ENCODE results near the gene NFIC.
"Not testable (repeated sequence)": the region's sequence is repeated elsewhere in the genome, so short reads cannot be mapped to it uniquely, and the experiment has no call there.

The NFIC gene

DNA sequence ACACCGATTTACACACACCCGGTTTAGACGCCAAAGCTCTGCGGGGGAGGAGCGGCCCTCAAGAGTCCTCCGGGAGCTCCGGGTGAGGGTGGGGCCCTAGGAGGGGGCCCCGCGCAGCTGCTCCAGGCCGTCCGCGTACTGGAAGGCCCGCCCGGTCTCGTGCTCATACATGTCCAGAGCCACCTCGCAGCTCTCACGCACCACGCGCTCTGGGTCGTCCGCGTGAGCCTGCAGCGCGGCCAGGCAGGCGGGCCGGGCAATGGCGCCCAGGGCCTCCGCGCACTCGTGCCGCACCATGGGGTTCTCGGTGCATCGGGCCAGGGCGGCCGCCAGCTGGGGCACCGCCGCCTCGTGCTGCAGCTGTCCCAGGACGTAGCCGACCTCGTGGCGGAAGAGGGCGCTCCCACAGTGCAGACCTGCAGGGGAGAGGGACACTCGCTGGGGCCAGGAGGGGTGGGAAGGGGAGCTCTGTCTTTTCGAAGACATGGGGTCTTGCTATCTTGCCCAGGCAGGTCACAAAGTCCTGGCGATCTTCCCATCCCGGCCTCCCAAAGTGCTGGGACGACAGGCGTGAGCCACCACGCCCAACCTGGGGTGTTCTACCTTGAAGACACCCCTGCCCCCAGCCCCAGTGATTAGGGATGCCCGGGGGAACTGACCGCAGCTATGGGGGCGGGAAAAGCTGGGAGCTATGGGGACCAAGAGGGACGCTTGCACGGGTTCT, 125.2 kb downstream of the NFIC start:
- no peak for DNase-seq (ENCODE audit: low spot score)

DNA sequence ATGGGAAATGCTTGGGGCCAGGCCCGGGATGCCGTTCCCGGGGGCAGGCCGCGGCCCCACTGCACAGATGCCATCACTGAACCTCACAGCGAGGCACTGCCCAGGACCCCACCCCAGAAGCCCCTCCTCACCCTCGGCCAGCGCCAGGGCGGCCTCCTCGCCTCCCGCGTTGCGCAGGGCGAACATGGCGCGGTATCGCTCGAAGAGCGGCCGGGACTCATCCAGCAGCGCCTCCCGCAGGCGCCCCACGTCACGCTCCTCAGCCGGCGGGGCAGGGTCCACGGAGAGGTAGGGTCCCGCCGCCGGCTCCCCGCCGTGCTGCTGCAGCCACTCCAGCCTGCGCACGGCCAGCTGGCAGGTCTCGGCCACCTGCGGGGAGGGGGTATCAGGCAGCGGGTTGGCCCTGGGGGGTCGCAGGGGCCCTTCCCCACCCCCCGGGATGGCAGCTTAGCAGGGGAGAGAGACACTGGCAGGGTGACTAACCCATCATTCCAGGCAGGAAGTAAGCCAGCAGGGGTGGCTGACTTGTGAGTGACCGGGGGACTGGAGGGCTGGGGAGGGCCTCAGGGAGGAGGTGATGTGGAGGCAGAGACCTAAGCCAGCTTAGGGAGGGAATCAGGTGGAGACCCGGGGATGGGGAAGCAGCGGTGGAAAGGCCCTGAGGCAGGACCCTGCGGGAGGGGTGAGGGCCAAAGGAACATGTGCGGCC, 125.9 kb downstream of the NFIC start:
- DNase-seq (ENCODE audit: low spot score): no peak

DNA sequence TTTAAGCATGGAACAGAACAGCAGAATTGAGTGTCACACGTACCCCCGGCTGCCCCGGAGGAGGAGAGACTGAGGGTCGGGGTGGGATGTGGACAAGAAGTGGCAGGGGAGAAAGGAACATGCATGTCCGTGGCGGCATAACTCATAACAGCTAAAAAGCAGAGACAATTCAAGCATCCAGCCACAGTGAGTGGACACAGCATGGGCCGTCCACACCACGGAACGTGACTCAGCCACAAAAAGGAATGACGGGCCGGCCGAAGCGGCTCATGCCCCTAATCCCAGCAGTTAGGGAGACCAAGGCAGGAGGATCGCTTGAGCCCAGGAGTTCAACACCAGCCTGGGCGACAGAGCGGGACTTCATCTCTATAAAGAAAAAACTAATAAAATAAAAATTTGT, 126.5 kb downstream of the NFIC start:
- no peak for DNase-seq (ENCODE audit: low spot score)

DNA sequence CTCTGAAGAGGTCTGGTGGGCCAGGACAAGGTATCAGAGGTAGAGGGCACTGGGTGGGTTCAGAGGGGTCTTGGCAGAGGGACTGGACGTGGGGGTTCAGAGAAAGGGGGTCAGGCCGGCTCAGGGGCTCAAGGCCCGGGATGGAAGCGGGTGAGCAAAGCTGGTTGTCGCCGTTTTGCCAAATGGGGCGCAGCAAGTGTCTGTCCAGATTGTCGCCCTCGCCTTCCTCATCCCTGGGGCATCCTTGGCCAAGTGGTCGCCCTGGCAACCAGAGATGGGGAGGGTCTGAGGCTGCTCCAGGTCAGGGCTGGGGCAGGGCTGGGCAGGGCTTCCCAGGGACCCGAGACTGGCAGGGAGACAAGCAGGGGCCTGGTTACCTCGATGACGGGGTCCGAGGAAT, 127.3 kb downstream of the NFIC start:
- DNase-seq (ENCODE audit: low spot score): no peak

DNA sequence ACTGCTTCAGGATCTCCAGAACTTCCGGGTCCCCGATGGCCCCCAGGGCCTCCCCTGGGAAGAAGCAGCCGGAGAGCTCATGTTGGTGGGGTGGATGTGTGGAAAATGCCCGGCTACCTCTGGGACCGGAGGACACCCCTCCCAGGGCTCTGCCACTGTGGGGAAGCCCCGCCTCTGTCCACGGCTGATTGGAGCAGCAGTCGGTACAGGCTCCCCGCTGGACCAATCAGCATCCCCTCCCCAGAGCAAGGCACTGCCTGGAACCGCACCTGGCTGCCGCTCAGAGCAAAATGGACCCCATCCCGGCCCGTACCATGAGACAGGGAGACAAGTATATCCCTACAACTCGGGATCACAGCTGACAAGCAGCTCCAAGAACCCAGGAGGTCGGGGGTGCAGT, 127.7 kb downstream of the NFIC start:
- DNase-seq (ENCODE audit: low spot score): peak; percentile 82

DNA sequence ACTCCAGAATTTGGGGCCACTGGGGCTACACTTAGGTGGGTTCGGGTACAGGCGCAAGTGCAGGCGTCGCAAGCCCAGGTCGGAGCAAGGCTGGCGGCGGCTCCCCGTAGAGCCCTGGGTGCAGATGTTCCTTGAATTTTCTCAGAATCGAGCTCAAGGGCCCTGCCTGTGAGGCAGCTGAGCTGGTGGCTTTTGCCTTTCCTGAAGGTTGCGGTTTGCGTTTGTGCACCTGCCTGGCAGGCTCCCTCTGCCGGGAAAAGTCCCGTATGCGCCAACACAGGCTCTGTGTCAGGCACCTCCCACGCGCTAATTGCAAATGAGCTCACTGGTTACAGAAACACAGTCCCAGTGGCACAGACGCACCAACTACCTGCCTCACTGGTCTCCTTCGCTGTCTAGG, 128.2 kb downstream of the NFIC start:
- no peak for DNase-seq (ENCODE audit: low spot score)

DNA sequence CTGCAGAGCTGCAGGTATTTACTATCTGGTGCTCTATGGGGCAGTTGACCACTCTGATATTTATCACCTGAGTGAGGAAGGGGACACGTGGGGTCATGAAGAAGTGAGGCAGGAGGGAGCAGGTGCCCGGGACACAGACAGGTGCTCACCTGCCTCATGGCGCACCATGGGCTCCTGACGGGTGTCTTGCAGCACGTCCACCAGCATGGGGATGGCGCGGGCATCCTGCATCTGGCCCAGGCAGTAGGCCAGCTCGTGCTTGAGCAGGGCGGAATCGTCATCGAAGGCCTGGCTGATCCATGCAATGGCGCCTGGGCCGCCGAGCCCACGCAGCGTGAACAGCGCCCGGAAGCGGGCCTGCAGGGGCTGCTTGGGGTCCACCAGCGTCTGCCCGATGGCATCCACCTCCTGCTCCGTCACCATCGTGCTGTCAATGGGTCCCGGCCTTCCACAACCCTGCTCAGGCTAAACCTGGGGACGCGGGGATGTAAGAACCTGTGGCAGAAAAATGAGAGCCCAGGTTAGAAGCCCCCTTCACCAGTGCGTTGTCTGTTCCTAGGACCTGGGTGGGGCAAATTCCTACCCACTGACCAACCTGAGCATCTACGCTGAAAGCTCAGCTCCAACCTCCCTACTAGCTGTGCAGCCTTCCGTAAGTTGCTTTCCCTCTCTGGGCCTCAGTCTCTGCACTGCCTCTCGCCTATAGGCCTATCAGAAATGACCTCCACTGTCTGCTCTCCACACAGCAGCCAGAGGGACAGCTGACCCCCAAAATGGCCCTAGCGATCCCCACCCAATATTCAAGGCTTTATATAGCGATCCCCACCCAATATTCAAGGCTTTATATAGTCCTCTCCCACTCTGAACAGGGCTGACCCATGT, 130.2 kb downstream of the NFIC start:
- DNase-seq (ENCODE audit: low spot score): no peak

DNA sequence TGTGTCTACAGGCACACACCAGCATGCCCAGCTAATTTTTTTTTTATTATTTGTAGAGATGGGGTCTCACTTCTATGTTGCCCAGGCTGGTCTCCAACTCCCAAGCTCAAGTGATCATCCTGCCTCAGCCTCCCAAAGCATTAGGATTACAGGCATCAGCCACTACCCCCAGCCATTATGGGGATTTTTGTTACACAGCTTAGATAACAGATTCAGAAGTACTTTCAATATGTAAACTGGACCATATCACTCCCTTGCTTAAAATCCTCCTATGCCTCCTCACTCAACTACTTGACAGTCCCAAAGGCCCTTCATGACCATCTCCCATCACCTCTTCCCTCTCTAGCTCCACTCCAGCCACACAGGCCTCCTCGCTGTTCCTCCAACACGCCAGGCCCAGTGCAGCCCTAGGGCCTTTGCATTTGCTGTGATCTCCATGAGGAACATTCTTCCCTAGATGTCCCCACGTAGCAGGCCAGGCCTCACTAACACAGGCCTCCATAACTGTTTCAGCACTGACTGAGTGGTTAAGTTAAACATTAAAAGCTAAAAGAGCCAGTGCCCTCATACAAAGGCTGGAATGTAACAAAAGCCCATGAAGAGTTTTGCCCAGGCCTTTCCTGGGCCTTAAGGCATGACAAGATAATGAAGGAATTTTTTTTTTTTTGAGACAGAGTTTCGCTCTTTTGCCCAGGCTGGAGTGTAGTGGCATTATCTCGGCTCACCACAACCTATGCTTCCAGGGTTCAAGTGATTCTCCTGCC, 131.6 kb downstream of the NFIC start:
- DNase-seq (ENCODE audit: low spot score): no peak

DNA sequence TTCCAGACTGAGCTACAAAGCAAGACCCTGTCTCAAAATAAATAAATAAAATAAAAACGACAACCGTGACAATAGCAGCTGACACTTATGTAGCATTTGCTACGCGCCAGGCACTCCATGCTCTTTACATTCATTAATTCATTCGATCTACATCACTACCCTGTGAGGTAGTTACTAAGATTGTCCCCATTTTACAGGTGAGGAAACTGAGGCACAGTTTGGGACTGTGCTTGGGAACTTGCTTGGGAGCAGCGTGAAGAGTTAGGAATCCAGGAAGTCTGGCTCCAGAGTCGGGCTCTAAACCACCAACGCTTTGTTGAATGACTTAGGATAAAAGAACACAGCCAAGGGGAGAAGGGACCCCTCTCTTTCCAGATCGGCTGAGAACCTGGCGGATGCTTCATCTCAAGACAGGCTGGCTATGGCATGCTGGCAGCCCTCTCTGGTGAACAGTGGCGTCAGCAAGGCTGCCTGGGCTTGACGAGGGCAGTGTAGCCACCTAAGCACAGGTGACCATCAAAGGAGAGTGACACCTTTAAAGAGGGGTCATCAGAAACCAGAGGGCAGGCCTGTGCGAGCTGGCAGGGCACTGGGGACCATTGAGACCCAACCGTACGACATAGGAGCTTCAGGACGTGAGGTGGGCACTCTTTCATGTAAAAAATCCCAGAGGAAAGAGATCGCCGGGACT, 133.5 kb downstream of the NFIC start:
- DNase-seq (ENCODE audit: low spot score): no peak

DNA sequence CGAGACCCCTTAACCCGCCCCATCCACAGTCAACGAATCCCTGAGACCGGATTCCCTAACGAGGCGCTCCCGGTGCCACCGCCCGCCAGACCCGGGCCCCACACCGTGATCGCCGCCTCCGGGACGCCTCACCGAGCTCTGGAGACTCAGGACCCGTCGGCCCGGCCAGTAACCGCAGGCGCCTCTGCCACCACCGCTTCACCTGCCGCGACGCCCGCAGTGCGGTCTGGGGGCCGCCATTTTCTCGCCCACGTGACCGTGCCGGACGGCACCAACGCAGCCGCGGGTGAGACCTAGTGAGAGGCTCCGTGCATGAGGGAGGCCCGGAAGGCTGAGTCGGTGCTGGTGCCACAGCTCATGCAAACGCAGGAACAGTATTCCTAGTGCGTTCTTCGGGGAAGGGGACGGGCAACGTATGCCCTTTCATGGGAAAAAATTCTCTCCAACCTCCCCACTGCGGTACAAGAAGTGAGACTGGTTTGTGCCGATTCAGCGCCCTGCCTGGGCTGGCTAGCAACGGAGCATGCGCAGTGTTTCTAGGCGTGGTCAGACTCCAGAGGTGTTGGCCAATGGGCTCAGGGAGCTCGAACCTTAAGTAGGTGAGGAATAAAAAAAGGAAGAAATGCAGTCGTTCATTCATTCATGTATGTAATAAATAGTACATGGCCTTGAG, 134.2 kb downstream of the NFIC start, which contains the start of gene DOHH:
Gene DOHH, minus strand, starts transcription at position 246 of the 673 bp plus-strand sequence. CDS start 3,860 bp downstream, outside the sequence.
- peak; percentile 99 for DNase-seq (ENCODE audit: low spot score)

DNA sequence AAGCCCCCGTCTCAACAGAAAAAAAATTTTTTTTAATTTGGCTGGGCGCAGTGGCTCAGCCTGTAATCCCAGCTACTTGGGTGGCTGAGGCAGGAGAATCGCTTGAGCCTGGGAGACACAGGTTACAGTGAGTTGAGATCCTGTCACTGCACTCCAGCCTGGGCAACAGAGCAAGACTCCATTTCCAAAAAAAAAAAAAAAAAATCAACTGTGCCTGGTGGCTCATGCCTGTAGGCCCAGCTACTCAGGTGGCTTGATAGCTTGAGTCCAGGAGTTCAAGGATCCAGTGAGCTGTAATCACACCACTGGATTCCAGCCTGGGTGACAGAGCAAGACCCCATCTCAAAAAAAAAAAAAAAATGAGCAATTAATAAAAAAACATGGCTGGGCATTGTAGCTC, 135.4 kb downstream of the NFIC start:
- DNase-seq (ENCODE audit: low spot score): no peak

DNA sequence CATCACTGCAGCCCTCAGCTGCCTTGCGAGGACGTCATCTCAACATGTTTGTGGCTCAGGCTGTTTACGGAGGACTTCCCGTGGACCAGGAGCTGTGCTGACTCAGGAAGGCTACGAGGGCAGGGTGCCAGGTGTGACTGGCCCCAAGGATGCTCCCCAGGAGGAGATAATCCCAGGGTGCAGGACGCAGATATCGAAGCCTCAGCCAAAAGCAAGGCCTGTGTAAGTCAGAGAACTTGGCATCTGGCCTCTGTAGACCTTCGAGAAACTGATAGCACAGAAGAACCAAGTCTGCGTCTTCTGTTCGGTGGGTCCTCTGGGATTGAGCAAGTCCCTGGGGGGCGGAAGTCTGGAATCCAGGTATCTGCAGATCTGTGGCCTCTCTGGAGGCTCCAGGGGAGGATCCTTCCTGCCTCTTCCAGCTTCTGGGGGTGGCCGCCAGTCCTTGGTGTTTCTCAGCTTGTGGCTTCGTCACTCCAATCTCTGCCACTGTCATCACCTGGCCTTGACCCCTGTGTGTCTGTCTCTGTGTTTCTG, 136.7 kb downstream of the NFIC start:
- DNase-seq (ENCODE audit: low spot score): no peak

DNA sequence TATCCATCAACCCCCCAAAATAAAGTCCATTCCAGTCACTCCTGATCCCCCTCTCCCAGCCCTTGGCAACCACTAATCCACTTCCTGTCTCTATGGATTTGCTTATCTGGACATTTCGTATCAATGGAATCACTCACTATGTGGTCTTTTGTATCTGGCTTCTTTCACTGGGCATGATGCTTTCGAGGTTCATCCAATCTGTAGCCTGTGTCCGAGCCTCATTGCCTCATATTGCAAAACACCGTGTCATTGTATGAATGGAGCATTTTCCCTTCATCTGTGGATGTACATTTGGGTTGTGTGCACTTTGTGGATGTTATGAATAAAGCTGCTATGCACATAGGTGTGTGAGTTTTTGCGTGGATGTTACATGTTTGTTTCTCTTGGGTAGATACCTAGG, 138.4 kb downstream of the NFIC start:
- DNase-seq (ENCODE audit: low spot score): no peak

DNA sequence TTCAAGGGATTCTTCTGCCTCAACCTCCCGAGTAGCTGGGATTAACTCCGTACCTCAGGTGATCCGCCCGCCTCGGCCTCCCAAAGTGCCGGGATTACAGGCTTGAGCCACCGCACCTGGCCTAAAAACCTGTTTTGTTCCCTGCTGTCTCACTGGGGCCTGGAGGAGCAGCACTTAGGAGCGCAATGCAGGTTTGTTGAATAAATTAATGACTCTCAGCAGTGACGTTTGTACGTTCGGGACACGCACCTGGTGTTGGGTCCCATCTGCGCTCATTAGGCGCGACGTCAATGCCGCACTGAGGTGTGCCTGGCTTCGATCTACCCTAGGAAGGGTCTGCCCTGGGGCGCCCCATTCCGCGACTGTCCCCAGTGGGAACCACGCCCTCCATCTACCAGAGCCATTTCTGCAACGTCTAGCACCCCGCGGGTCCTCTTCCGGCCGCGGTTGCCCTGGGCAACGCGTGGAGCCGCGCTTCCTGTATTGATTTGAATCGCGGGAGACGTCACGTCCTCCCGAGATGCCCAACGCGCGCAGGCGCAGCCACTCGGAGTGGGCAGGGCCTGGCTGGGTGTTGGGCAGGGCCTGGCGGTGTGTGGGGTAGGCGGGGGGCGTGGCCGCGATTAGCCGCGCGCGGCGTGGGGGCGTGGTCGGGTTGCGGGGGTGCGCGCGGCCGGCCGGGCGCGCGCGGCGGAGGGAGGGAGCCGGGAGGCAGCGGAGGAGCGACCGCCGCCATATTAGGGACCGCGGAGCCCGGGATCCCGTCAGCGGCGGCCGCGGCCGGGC, 139.4 kb downstream of the NFIC start, which contains the start of gene FZR1:
Gene FZR1, plus strand, starts transcription at position 714 of the 786 bp plus-strand sequence. CDS start 16,679 bp downstream, outside the sequence.
- DNase-seq (ENCODE audit: low spot score): peak; percentile 100

DNA sequence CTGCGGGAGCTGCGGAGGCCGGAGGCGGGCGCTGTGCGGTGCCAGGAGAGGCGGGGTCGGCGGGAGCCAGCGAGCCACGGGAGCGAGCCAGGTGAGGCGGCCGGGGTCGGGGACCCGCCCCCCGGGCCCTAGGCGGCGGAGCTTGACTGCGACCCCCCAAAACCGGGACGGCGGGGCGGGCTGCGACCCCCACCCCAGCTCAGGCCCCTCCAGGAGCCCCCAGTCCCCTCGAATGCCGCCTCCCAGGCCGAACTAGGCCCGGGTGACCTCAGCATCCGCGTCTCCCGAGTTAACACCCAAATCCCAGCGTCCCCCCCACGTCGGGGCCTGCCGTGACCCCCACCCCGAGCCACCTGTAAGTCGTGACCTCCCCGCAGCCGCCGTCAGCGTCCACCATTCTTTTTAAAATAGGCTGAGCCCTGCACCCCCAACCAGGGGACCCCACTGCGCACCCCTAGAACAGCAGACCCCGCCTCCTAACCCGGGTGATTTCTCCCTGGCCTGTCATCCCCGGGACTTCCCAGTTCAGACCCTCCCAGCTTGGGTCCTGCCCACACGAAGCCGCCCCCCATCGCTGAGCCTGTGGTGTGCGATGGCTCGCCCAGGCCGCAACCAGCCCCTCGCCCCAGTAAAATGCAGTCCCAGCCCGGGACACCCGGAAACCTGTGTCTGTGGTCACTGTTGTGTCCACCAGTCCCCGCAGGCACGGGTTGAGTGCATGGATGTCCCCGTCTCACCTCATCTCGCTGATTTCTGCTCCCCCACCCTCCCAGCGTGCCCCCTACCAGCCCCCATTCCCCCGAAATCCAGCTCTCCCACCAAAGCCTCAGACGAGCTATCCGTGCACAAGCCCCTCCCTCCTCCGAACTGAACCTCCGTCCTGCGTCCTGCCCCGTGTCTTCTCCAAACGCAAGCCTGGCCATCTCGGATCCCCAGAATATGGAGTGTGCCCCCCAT, 140.3 kb downstream of the NFIC start:
- DNase-seq (ENCODE audit: low spot score): peak; percentile 24

DNA sequence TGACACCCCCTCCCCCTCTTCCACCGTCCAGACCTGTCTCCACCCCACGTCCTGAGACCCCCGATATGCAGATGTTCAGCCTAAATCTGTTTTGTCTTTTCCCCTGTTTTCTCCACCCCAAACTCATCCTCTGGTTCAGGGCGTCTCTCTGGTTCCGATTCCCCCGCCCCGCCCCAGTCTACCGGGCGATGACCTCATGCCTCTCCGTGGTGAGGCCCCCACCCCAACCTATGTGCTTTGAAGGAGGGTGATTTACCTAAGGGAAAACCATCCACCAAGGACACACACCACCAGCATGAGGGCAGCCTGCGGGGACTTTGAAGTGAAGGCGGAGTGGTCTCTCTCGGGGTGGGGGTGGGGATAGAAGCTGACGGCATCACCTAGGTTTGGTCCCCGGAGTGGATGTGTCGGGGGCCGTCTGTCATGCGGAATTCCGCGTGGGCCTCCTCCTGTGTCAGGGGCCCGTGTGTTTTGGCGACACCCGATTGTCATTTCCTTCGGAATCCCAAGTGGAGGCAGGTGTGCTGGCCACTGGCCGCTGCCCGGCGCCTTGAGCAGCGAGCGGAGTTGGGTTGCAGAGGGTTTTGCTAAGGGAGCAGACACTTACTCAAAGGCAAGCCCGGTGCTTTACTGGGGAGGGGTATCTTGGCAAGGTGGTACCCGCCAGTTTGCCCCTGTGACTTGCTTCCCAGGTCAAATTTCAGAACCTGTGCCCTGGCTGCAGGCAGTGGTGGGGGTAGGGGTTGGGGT, 141.2 kb downstream of the NFIC start:
- peak; percentile 21 for DNase-seq (ENCODE audit: low spot score)

DNA sequence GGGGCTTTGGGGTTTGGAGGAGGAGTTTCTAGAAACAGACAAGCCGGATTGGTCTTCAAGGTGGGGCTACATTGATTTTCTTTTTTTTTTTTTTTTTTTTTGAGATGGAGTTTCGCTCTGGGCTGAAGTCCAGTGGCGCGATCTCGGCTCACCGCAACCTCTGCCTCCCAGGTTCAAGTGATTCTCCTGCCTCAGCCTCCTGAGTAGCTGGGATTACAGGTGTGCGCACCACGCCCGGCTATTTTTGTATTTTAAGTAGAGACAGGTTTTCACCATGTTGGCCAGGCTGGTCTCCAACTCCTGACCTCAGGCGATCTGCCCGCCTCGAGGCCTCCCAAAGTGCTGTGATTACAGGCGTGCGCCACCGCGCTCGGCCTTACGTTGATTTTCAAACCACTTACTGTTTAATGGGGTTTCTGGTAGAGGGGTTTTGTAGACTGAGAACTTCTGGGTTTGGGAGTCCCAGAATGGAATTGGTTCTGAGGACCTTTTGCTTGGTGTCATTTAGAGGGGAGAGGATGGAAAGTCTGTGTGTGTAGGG, 141.8 kb downstream of the NFIC start:
- not testable (repeated sequence) for DNase-seq (ENCODE audit: low spot score)
